HG03066 (cell line): ENCODE data around the gene TMEM181.
"Not testable (repeated sequence)": the region's sequence is repeated elsewhere in the genome, so short reads cannot be mapped to it uniquely, and the experiment has no call there.

Experiments used
- ATAC-seq: cut with Tn5 transposase; IDR thresholded peaks from one replicate; pipeline ENCODE4 v1.9.1; 2021; ENCODE audit warnings: low read depth; ENCODE audit not compliant: unreplicated experiment

The TMEM181 gene

GRCh38 chr6:158591134-158591809 is 31.4 kb downstream of the TMEM181 start:
- ATAC-seq: no peak

DNA sequence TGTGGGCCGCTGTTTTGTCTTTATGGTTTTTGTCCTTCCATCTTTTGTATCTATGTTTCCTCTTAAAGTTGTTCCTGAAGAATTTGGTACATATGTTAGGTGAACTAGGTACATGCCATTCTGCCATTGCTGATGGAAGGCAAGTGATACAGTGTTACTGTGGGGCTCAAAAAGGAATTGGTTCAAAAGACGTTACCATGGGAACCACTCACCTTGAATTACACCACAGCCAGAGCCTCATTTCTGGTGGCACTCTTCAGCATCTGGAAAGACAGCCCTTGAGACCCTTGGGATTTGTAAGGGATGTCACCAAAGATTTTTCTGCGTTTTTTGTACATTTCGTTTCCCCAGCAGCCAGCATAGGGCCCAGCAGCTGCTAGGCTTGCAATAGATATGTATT is 31.9 kb downstream of the TMEM181 start:
- ATAC-seq: no peak

DNA sequence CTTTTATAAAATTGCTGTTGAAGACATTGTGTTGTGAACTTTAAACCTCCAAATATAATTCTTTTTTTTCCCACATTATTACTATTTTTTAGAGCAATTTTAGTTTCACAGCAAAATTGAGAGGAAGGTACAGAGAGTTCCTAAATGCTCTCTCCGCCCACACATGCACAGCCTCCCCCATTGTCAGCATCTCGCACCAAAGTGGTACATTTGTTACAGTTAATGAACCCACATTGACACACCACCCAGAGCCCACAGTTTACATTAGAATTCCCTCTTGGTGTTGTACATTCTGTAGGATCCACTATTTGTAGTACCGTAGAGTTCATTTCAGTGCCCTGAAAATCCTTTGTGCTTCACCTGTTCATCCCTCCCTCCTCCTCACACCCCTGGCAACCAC is 33.8 kb downstream of the TMEM181 start:
- ATAC-seq: no peak

DNA sequence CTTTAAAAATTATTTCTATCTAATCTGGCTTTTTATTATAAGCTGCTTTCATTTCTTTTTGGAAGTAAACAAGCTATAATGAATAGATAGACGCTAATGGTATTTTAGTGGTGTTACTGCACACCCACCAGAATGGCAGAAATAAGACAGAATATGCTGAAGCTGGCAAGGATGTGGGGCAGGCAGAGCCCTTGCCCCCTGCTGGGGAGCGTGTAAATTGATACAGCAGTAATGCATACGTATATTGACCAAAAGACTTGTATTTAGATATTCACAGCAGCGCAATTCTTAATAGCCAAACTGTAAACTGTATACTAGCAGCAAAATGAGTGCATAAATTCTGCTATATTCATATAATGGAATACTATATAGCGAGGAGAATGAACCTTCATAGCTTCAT is 35.3 kb downstream of the TMEM181 start:
- ATAC-seq: no peak

DNA sequence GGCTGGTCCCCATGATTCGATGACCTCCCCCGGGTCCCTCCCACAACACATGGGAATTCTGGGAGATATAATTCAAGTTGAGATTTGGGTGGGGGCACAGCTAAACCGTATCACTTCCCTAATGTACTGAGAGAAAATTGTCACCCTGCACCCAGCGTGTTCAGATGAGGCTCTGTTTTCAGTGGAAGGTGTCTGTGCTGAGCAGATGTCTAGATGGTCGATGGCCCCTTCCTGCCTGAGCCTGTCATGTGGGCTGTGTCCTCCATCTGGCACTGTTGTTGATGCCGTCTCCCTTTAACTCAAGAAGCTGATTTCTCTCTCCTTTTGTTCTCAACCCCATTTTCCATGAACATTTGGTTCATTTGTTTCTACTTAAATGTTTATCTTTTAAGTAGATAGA is 37.0 kb downstream of the TMEM181 start:
- ATAC-seq: no peak

GRCh38 chr6:158597565-158597964 is 37.7 kb downstream of the TMEM181 start:
- ATAC-seq: no peak

GRCh38 chr6:158599635-158600034 is 39.7 kb downstream of the TMEM181 start:
- ATAC-seq: no peak

GRCh38 chr6:158603261-158604047 is 43.6 kb downstream of the TMEM181 start:
- ATAC-seq: no peak

DNA sequence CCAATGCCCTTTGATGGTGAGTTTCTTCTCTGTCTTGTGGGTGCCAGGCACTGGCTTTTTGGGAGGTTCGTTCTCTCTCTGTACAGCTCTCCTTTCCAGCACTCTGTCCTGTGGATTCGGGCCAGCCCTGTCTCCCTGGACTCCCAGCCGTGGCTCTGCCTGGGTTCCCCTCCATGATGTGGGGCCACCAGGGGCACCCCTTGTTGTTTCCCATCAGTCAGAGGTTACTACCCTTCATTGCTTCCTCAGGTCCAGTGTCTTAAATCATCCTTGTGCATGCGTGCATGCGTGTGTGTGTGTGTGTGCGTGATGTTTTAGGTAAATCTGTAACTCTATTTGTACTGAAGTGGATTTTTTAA is 44.1 kb downstream of the TMEM181 start:
- no peak for ATAC-seq

DNA sequence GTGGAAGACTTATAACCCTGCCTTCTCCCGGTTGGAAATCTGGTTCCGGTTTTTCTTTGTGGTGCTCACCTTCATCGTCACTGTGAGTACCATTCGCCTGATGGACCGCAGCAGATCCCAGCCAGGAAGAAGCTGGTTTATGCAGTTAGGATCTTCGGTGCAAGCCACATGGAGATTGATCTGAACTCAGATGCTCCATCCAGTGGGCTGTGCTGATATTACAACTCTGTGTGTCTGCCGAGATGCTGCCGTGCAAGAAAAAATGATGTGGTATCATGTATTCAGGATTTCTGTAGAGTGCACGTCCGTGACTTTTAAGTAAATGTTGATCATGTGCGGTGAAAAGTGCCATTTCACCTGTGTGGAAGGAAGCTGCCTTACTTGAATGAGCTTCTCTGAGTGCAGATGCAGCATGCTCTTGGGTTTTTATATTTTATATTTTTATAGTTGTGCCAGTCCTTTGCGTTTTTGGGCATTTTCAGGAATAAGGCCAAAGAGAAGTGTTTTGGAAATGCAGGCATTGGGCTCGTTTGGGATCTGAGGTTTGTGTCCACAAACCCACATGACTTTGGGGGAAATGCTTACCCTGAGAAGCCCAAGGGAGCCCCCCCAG is 45.5 kb downstream of the TMEM181 start:
- ATAC-seq: no peak

DNA sequence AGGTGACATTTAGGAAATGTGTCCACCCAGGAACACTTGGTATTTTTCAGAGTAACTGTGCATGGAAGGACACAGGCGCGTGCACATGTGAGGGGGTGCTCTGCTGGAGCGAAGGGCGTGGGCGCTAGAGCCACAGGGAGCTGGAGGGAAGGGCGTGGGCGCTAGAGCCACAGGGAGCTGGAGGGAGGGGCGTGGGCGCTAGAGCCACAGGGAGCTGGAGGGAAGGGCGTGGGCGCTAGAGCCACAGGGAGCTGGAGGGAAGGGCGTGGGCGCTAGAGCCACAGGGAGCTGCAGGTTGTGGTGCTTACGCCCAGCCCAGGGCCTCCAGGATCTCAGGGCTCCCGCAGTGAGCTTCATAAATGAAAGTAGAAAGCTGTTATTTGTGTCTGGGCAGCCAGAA is 46.1 kb downstream of the TMEM181 start:
- not testable (repeated sequence) for ATAC-seq

DNA sequence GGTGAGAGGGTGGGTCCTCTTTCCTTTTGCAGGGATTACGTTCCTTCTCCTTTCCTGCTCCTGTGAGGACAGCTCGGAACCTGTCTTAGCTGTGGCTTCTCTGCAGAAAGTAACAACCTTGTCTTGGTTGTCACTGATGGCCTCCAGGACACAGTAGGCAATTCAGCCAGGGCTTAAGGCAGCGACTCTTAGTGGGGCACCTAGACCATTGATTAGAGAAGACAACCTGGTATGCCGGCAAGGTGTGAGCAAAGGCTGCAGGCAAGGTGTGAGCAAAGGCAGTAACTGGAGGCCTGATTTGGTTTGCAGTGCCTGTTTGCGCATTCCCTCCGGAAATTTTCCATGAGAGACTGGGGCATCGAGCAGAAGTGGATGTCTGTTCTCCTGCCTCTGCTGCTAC is 47.0 kb downstream of the TMEM181 start:
- ATAC-seq: no peak

- no peak for ATAC-seq
Measured at GRCh38 chr6:158607411-158608170, 47.7 kb downstream of the TMEM181 start.

GRCh38 chr6:158608221-158608620 is 48.3 kb downstream of the TMEM181 start:
- ATAC-seq: no peak

DNA sequence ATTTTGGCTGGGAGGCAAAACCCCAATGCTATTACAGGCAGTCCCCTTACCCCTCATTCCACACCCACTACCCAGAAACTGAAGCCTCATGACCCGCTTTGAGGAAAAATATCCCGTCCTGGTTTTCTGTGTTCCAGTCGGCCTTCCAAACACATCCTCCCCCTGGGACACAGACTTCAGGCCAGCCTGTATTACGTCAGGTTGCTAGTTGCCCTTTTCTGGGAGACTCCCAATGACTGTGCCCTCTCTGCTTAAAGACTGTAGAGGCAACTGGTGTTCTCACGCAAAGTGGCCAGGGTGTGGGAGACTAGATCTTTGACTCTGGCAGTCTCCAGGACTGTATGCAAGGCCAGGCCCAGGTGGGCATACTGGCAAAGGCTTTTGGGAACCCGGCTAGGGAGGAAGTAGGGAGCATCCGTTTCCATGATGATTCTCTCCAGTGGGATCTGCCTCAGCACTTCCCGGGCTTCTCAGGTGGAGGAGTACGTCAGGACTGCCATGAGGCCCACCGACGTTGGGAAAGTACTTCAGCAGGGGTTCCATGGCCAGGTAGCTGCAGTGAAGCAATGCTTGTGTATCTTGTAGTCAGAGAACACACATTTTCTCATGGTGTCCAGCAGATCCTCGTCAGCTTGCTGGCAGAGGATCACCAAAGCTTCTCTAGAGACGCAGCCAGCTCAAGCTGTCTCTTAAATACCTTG is 49.7 kb downstream of the TMEM181 start:
- ATAC-seq: no peak

- ATAC-seq: no peak
Measured at GRCh38 chr6:158610319-158610968, 50.6 kb downstream of the TMEM181 start.

- no peak for ATAC-seq
Measured at GRCh38 chr6:158611039-158611438, 51.1 kb downstream of the TMEM181 start.

GRCh38 chr6:158611541-158612370 is 51.9 kb downstream of the TMEM181 start:
- ATAC-seq: no peak

DNA sequence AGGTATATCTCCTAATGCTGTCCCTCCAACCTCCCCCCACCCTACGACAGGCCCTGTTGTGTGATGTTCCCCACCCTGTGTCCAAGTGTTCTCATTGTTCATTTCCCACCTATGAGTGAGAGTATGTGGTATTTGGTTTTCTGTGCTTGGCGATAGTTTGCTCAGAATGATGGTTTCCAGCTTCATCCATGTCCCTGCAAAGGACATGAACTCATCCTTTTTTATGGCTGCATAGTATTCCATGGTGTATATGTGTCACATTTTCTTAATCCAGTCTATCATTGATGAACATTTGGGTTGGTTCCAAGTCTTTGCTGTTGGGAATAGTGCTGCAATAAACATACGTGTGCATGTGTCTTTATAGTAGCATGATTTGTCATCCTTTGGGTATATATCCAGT is 54.7 kb downstream of the TMEM181 start:
- not testable (repeated sequence) for ATAC-seq
